MCF 10A (cell line): Measurements from ENCODE around the gene PPP2R2D. TPM values are rescaled to one million over a fixed set of nuclear protein-coding genes. Genes with fewer than 3 reads are reported as not detected.
"Not testable (repeated sequence)": the region's sequence is repeated elsewhere in the genome, so short reads cannot be mapped to it uniquely, and the experiment has no call there.

ENCODE experiments used
- BruUV-seq: library from RNA; stranded (reverse); fragments of 400-500 nt; replicated peaks from 2 replicates; lab custom pipeline; 2021; lab: Mats Ljungman, UMichigan
- CTCF ChIA-PET: fragments of 300-600 bp; sonication (Branson Sonifier 250); formaldehyde crosslinking; extraction: SDS; loops from one replicate; lab custom pipeline; 2021; ENCODE audit warnings: antibody characterized with exemption, inconsistent platforms; lab: Yijun Ruan, JAX
- POLR2A ChIA-PET: fragments of 300-600, 350-650 bp; sonication (Branson Sonifier 250); formaldehyde crosslinking; extraction: SDS; loops from one replicate; lab custom pipeline; 2020; ENCODE audit warnings: antibody characterized with exemption, inconsistent platforms; lab: Yijun Ruan, JAX
- DNase-seq: peaks from one replicate; pipeline ENCODE4 v3.0.0-alpha.2; 2018; ENCODE audit not compliant: unreplicated experiment
- H3K27ac Mint-ChIP-seq: one replicate; pipeline ENCODE4 v1.8.0; 2022; ENCODE audit warnings: mild to moderate bottlenecking, low read depth, mixed read lengths; ENCODE audit not compliant: unreplicated experiment
- H3K27me3 Mint-ChIP-seq: one replicate; pipeline ENCODE4 v1.8.0; 2022; ENCODE audit warnings: mixed read lengths; ENCODE audit not compliant: insufficient read depth, unreplicated experiment
- H3K36me3 Mint-ChIP-seq: one replicate; pipeline ENCODE4 v1.8.0; 2022; ENCODE audit warnings: mild to moderate bottlenecking, moderate library complexity, mixed read lengths; ENCODE audit not compliant: insufficient read depth, unreplicated experiment
- H3K4me1 Mint-ChIP-seq: one replicate; pipeline ENCODE4 v1.8.0; 2022; ENCODE audit warnings: mixed read lengths; ENCODE audit not compliant: insufficient read depth, unreplicated experiment
- H3K4me3 Mint-ChIP-seq: one replicate; pipeline ENCODE4 v1.8.0; 2022; ENCODE audit warnings: mild to moderate bottlenecking, moderate library complexity, mixed read lengths; ENCODE audit not compliant: unreplicated experiment
- H3K9me3 Mint-ChIP-seq: one replicate; pipeline ENCODE4 v1.8.0; 2022; ENCODE audit warnings: mixed read lengths; ENCODE audit not compliant: unreplicated experiment
- CTCF ChIP-seq: fragments of 200-600 bp; IDR thresholded peaks from one replicate; pipeline ENCODE4 v1.8.0; 2022; ENCODE audit warnings: antibody characterized with exemption, mild to moderate bottlenecking; ENCODE audit not compliant: unreplicated experiment
- intact Hi-C: fragments of 100-400 bp; cut with micrococcal nuclease; formaldehyde crosslinking; loops from 2 replicates; pipeline ENCODE4 v1.14.1; 2022
- total RNA-seq: library from RNA; stranded (reverse); gene quantifications from 2 replicates; pipeline ENCODE4 v1.2.3, GENCODE V29; 2022

Gene PPP2R2D
- total RNA-seq, 1 experiment from 2014 or later = 35.5 TPM

DNA sequence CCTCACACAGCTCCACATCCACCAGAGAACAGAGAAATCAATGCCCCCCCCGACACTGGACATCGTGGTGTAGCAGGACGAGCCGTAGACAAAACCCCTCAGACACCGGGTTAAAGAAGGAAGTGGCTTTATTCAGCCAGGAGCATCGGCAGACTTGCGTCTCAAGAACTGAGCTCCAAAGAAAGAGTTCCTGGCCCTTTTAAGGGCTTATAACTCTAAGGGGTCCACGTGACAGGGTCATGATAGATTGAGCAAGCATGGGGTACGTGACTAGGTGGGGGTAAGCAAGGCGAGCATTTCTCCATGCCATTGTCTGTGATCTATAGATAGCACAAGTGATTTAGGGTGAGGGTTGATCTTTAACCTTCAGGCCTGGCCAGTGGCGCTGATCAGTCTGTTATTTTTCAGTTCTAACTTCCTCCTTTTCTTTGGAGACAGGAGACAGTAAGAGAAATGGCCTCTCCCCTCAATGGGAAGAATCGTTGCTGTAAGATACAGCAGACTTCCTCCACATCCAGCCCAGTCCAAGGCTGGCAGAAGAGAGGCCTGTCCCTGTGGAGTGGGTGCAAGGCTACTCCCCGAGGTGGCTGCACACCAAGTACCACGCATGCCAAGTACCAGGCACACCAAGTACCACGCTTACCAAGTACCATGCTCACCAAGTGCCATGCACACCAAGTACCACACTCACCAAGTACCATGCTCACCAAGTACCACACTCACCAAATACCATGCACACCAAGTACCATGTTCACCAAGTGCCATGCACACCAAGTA is 19.5 kb upstream of the PPP2R2D start:
- H3K4me3 Mint-ChIP-seq = no peak overlapping the region
- CTCF ChIA-PET = no interaction called here

GRCh38 chr10:131882151-131882550 is 18.7 kb upstream of the PPP2R2D start:
- POLR2A ChIA-PET = no interaction called here
- intact Hi-C loops = no loop called here
- BruUV-seq = no TSS peak
- no peaks in the 10 kb centered on the region for H3K4me1 Mint-ChIP-seq
- H3K36me3 Mint-ChIP-seq = peaks cover 6% of the 10 kb centered on the region
- H3K9me3 Mint-ChIP-seq = no peaks in the 10 kb centered on the region
- no peak overlapping the region for H3K27ac Mint-ChIP-seq
- no peak overlapping the region for H3K4me3 Mint-ChIP-seq
- CTCF ChIA-PET = no interaction called here
- no peak for DNase-seq
- peaks cover 32% of the 10 kb centered on the region for H3K27me3 Mint-ChIP-seq
- no peak for TF ChIP-seq CTCF

More for the DNA sequence above, 19.5 kb upstream of the PPP2R2D start:
- H3K9me3 Mint-ChIP-seq = no peaks in the 10 kb centered on the region
- no peaks in the 10 kb centered on the region for H3K4me1 Mint-ChIP-seq
- DNase-seq = no peak
- intact Hi-C loops = no loop called here
- no TSS peak for BruUV-seq
- no peak for TF ChIP-seq CTCF
- H3K27me3 Mint-ChIP-seq = peaks cover 40% of the 10 kb centered on the region
- POLR2A ChIA-PET = no interaction called here
- no peak overlapping the region for H3K27ac Mint-ChIP-seq
- H3K36me3 Mint-ChIP-seq = peaks cover 6% of the 10 kb centered on the region

GRCh38 chr10:131882590-131883451 is 18.0 kb upstream of the PPP2R2D start:
- TF ChIP-seq CTCF = no peak
- DNase-seq = no peak
- POLR2A ChIA-PET = no interaction called here
- Mint-ChIP-seq H3K4me3 (no peak overlapping the region), H3K36me3 (peaks cover 6% of the 10 kb centered on the region), H3K27ac (no peak overlapping the region), H3K27me3 (peaks cover 25% of the 10 kb centered on the region), H3K9me3 (no peaks in the 10 kb centered on the region), H3K4me1 (no peaks in the 10 kb centered on the region)
- CTCF ChIA-PET = interaction anchor here (0.6 to 1.1 kb wide), 2 partner anchors 140 to 289 kb away, joined by 3 to 4 read pairs; no protein-coding TSS in a partner anchor
- intact Hi-C loops = no loop called here
- BruUV-seq = no TSS peak

DNA sequence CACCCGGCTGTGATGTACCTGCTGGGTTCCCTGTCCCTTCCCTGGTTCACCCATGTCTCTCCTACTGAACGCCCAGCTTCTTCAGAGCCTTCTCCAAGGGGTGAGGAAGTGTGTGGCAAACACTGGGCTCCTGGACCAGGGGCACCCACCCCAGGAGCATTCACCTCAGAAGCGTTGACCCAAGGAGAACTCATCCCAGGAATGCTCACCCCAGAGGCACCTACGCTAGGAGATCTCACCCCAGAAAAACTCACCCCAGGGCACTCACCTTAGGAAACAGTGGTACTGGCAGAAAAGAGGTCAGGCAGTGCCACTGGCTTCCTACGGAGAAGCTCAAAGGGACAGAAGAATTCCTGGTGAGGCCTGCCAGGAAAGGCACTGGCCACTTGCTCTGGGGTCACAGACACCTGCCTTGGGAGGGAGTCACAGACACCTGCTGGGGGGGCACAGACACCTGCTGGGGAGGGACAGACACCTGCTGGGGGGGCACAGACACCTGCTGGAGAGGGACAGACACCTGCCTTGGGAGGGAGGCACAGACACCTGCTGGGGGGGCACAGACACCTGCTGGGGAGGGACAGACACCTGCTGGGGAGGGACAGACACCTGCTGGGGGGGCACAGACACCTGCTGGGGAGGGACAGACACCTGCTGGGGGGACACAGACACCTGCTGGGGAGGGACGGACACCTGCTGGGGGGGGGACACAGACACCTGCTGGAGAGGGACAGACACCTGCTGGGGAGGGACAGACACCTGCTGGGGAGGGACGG is 17.0 kb upstream of the PPP2R2D start:
- H3K4me1 Mint-ChIP-seq = not testable (repeated sequence)
- CTCF ChIA-PET = interaction anchor here (0.6 to 1.1 kb wide), 4 partner anchors 119 to 288 kb away, joined by 3 to 4 read pairs (median 4); no protein-coding TSS in a partner anchor

More for the DNA sequence above, 17.0 kb upstream of the PPP2R2D start:
- H3K4me3 Mint-ChIP-seq, BruUV-seq, H3K27ac Mint-ChIP-seq, POLR2A ChIA-PET, H3K9me3 Mint-ChIP-seq, H3K36me3 Mint-ChIP-seq, intact Hi-C loops, DNase-seq: not testable (repeated sequence)
- H3K27me3 Mint-ChIP-seq = peaks cover 15% of the 10 kb centered on the region
